OCI-LY1 (cell line): Measurements from ENCODE around the gene SLC25A39.

Experiments used
- H2AFZ ChIP-seq: fragments of 200-600 bp; sonication (generic), shearing (Covaris generic); 2 replicates; pipeline ENCODE4 v1.6.0; 2014; ENCODE audit warnings: antibody characterized with exemption, mild to moderate bottlenecking, low read length
- H3F3A ChIP-seq: fragments of 200-600 bp; sonication (generic), shearing (Covaris generic); 2 replicates; pipeline ENCODE4 v1.6.0; 2014; ENCODE audit warnings: mild to moderate bottlenecking, antibody characterized with exemption, low read length, moderate library complexity; ENCODE audit not compliant: insufficient read depth
- H3K27ac ChIP-seq: fragments of 200-600 bp; sonication (generic); 2 replicates; pipeline ENCODE4 v1.5.1; 2014; ENCODE audit warnings: low read length, mixed run types, mild to moderate bottlenecking, low read depth; ENCODE audit not compliant: poor library complexity, severe bottlenecking
- H3K27me3 ChIP-seq: fragments of 200-600 bp; sonication (generic); 2 replicates; pipeline ENCODE4 v1.6.0; 2014; ENCODE audit warnings: antibody characterized with exemption, mild to moderate bottlenecking, low read length, moderate library complexity; ENCODE audit not compliant: insufficient read depth
- H3K36me3 ChIP-seq: fragments of 200-600 bp; sonication (generic); 2 replicates; pipeline ENCODE4 v1.6.1; 2014; ENCODE audit warnings: mild to moderate bottlenecking, antibody characterized with exemption, low read length, moderate library complexity, mixed read lengths; ENCODE audit not compliant: insufficient read depth
- H3K4me1 ChIP-seq: fragments of 200-600 bp; sonication (generic); 2 replicates; pipeline ENCODE4 v1.5.1; 2014; ENCODE audit warnings: mild to moderate bottlenecking, low read length, moderate library complexity; ENCODE audit not compliant: insufficient read depth, severe bottlenecking
- H3K4me2 ChIP-seq: fragments of 200-600 bp; sonication (generic), shearing (Covaris generic); 2 replicates; pipeline ENCODE4 v1.6.1; 2014; ENCODE audit warnings: low read length
- H3K4me3 ChIP-seq: fragments of 200-600 bp; sonication (generic); 2 replicates; pipeline ENCODE4 v1.5.1; 2014; ENCODE audit warnings: low read length, low read depth, mild to moderate bottlenecking, mixed read lengths; ENCODE audit not compliant: poor library complexity, severe bottlenecking
- H3K79me2 ChIP-seq: fragments of 200-600 bp; shearing (Covaris generic); 2 replicates; pipeline ENCODE4 v1.6.1; 2016; ENCODE audit warnings: mixed run types, low read length, mixed read lengths; ENCODE audit not compliant: insufficient read depth
- H3K9ac ChIP-seq: fragments of 200-600 bp; sonication (generic), shearing (Covaris generic); 2 replicates; pipeline ENCODE4 v1.6.1; 2014; ENCODE audit warnings: mild to moderate bottlenecking, low read length, mixed read lengths
- H3K9me2 ChIP-seq: fragments of 200-600 bp; sonication (generic), shearing (Covaris generic); 2 replicates; pipeline ENCODE4 v1.6.1; 2014; ENCODE audit warnings: low read depth, mild to moderate bottlenecking, low read length, mixed read lengths
- H3K9me3 ChIP-seq: fragments of 200-600 bp; shearing (Covaris generic); 2 replicates; pipeline ENCODE4 v1.6.1; 2014; ENCODE audit warnings: low read length, mixed read lengths
- H4K20me1 ChIP-seq: fragments of 200-600 bp; sonication (generic), shearing (Covaris generic); 2 replicates; pipeline ENCODE4 v1.6.0; 2016; ENCODE audit warnings: mild to moderate bottlenecking, low read length; ENCODE audit not compliant: insufficient read depth
- EZH2 ChIP-seq: fragments of 200-600 bp; sonication (generic), shearing (Covaris generic); IDR thresholded peaks from 2 replicates; pipeline ENCODE4 v1.8.0; 2017; ENCODE audit warnings: borderline replicate concordance, mixed run types, mild to moderate bottlenecking, antibody characterized with exemption, low read length, moderate library complexity, mixed read lengths
- TF ChIP-seq, protein P1 (sequence below): fragments of 200-600 bp; sonication (generic), shearing (Covaris generic); IDR thresholded peaks from 2 replicates; pipeline ENCODE4 v1.5.1; 2017; ENCODE audit warnings: mild to moderate bottlenecking, antibody characterized with exemption, low read length, moderate library complexity, mixed read lengths

The SLC25A39 gene

DNA sequence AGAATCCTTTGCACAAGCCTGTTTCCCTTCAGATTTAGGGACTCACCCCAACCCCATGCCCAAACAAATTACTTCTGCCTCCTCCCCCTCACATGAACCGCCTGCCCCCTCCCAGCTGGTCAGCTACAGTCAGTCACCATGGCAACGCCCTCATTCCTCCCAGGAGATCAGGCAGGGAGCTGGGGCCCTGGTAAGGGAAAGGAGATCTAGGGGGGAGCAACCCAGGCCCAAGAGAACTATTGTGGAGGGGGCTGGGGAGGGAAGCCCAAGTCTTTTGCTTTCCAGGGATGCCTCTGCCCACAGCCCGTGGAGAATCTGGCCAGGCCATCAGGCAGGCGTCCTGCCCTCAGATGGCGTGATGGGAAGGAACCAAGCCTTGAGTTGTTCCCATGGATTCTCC is 36.2 kb upstream of the SLC25A39 start:
- Histone ChIP-seq H3K27ac (no peak overlapping the region), H3K4me2 (no peak overlapping the region), H4K20me1 (no peaks in the 10 kb centered on the region), H3K36me3 (no peaks in the 10 kb centered on the region), H3F3A (no peaks in the 10 kb centered on the region), H3K4me1 (peaks cover 10% of the 10 kb centered on the region), H3K4me3 (no peak overlapping the region), H3K9me3 (no peaks in the 10 kb centered on the region), H3K79me2 (no peaks in the 10 kb centered on the region), H3K9ac (no peak overlapping the region), H3K27me3 (peaks cover 4% of the 10 kb centered on the region), H3K9me2 (no peaks in the 10 kb centered on the region), H2AFZ (no peak overlapping the region)
- no peak for TF ChIP-seq EZH2
- TF ChIP-seq, protein P1, sequence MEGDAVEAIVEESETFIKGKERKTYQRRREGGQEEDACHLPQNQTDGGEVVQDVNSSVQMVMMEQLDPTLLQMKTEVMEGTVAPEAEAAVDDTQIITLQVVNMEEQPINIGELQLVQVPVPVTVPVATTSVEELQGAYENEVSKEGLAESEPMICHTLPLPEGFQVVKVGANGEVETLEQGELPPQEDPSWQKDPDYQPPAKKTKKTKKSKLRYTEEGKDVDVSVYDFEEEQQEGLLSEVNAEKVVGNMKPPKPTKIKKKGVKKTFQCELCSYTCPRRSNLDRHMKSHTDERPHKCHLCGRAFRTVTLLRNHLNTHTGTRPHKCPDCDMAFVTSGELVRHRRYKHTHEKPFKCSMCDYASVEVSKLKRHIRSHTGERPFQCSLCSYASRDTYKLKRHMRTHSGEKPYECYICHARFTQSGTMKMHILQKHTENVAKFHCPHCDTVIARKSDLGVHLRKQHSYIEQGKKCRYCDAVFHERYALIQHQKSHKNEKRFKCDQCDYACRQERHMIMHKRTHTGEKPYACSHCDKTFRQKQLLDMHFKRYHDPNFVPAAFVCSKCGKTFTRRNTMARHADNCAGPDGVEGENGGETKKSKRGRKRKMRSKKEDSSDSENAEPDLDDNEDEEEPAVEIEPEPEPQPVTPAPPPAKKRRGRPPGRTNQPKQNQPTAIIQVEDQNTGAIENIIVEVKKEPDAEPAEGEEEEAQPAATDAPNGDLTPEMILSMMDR = no peak

DNA sequence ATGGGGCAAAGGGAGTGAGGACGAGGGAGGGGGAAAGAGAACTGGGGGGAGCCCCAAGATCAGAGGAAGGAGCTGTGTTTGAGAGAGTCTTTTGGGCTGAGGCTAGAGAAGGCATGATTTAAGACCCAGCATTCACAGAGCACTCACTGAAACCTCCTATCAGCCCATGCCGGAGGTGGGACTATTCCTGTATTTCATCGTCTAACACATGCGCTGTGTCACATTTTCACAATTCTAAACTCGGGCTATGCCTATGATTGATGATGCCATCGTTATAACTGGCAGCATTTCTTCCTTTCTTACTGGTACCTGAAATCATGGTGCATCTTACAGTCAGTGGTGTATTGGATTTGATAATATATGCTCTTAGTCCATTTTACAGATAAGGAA is 35.5 kb upstream of the SLC25A39 start:
- Histone ChIP-seq H3K9ac (no peak overlapping the region), H4K20me1 (no peaks in the 10 kb centered on the region), H2AFZ (no peak overlapping the region), H3K9me3 (no peaks in the 10 kb centered on the region), H3K79me2 (no peaks in the 10 kb centered on the region), H3F3A (no peaks in the 10 kb centered on the region), H3K27ac (no peak overlapping the region), H3K9me2 (no peaks in the 10 kb centered on the region), H3K27me3 (peaks cover 4% of the 10 kb centered on the region), H3K4me3 (no peak overlapping the region), H3K4me1 (peaks cover 10% of the 10 kb centered on the region), H3K36me3 (no peaks in the 10 kb centered on the region), H3K4me2 (no peak overlapping the region)
- TF ChIP-seq EZH2 = no peak
- TF ChIP-seq, protein P1 = no peak

DNA sequence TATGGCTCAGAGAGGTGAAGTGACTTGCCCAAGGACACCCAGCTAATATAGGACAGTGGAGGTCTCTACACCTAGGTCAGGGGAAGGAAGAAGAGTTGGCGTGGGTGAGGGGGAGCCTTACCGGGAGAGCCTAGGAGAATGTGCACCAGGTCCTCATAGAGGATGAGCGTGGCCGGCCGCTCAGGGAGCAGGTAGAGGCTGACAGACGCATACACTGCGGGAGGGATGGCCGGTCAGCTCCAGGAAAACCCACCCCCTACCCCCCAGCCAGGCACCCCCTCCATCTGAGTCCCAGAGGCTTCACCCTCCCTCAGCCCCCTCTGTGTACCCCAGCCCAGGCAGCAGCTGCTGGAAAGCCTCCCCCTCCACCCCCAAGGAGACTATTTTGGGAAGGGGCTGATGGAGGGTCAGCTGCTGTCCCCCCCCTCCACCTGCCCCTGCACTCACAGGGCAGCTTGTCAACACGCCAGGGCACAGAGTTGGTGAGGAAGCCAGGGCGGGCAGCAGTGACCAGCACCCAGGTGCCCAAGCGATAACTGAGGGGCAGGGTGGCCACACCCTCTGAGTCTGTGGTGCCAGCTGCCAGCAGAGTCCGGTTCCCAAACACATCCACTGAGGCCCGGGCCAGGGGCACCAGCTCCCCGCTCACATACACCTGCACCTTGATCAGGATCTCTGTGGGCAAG is 35.0 kb upstream of the SLC25A39 start:
- Histone ChIP-seq H3K79me2 (no peaks in the 10 kb centered on the region), H3F3A (no peaks in the 10 kb centered on the region), H3K9me3 (no peaks in the 10 kb centered on the region), H3K4me3 (no peak overlapping the region), H3K27ac (no peak overlapping the region), H3K9ac (no peak overlapping the region), H4K20me1 (no peaks in the 10 kb centered on the region), H3K36me3 (no peaks in the 10 kb centered on the region), H3K9me2 (no peaks in the 10 kb centered on the region), H3K4me2 (no peak overlapping the region), H3K4me1 (peaks cover 14% of the 10 kb centered on the region), H2AFZ (no peak overlapping the region), H3K27me3 (peaks cover 4% of the 10 kb centered on the region)
- TF ChIP-seq, protein P1 = no peak
- no peak for TF ChIP-seq EZH2
